HS-27A (cell line): ENCODE measurements around the gene PPP2R3C.
A peak's percentile ranks its signal among the peaks of the same experiment; 100 is the strongest.
"Not testable (repeated sequence)": the region's sequence is repeated elsewhere in the genome, so short reads cannot be mapped to it uniquely, and the experiment has no call there.

Experiments used
- DNase-seq: peaks from one replicate; pipeline ENCODE4 v3.0.0-alpha.2; 2012; ENCODE audit warnings: low read depth, missing footprints

Gene PPP2R3C

GRCh38 chr14:35121887-35122695, at the start of gene PPP2R3C, which contains the start of gene PRORP:
TSS of gene PPP2R3C (minus strand) at chr14:35121990. CDS start at chr14:35121959, 31 bp downstream.
TSS of gene PRORP (plus strand) at chr14:35122552. CDS start at chr14:35123246, 694 bp downstream.
- DNase-seq = peak; percentile 95

DNA sequence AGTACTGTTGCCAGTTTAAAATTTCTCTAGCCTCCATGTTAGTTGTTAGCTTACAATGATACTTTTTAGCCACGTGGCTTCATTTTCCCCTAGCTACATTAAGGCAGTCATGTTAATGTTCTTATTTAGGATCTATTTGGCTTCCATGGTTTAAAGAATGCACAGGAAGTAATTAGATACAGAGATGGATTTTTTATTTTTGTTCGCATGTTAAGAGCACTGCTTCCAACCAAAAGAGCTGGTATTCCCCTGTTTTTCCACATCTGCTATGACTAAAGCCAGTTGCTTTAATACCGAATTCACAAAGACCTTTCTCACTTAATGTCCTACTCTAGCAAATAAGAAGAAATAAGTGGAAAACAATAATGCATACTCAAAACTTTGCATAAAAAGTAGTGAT, 45.7 kb upstream of the PPP2R3C start:
- no peak for DNase-seq

- no peak for DNase-seq
Observed at GRCh38 chr14:35164849-35165248, 43.1 kb upstream of the PPP2R3C start.

DNA sequence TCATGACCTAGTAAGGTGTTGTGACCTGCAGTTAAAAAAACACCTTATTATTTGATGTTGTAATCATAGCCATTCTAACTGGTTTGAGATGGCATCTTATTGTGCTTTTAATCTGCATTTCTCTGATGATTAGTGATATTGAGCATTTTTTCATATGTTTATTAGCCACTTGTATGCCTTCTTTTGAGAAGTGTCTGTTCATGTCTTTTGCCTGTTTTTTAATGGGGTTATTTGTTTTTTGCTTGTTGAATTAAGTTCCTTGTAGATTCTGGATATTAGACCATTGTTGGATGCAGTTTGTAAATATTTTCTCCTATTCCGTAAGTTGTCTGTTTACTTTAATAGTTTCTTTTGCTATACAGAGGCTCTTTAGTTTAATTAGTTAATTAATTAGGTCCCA, 41.6 kb upstream of the PPP2R3C start:
- DNase-seq = no peak

DNA sequence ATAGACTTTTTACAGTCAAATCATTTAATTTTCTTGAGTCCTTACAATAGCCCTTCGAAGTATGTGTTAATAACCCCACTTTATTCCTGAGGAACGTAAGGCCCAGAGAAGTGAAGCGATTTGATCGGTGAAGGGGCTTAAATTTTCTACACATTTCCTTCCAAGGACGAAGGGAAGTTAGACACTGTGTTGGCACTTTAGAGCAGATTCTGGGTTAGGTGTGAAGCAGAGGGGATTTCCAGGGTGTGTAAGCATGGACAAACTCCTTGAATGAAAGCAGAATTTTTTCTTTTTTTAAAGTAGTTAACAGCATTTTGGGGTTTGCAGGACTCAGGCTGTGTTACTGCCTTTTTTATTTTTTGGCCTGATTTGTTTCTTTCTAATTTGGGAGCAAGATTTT, 39.4 kb upstream of the PPP2R3C start:
- DNase-seq = no peak

DNA sequence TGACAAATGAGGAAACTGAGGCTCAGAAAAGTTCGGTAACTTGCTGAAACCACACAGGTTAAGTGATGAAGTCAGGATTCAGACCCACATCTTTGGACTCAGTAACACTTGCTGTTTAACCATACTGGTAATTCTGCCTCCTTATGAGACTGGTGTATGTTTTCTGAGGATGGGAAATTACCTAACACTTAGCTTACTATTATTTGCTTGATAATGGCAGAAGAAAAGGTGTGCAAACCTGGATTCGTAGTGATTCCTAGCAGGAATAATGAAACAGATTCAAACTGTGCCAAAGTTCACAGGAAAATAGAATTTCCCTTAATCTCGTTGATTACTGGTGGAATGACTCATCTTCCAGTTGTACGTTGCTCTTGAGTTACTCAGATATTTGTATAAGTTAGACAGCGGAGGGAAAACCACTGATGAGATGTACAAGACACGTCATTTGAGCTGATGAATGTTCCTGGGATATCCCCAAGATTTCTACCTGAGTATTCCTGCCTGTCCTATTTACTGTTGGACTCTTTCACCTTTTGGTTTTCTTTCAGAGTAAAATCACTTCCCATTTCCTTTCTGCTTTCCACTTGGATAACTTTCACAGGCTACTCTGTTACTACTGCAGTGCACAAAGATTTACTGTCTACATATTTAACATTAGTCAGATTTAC, 38.1 kb upstream of the PPP2R3C start:
- peak; percentile 78 for DNase-seq

DNA sequence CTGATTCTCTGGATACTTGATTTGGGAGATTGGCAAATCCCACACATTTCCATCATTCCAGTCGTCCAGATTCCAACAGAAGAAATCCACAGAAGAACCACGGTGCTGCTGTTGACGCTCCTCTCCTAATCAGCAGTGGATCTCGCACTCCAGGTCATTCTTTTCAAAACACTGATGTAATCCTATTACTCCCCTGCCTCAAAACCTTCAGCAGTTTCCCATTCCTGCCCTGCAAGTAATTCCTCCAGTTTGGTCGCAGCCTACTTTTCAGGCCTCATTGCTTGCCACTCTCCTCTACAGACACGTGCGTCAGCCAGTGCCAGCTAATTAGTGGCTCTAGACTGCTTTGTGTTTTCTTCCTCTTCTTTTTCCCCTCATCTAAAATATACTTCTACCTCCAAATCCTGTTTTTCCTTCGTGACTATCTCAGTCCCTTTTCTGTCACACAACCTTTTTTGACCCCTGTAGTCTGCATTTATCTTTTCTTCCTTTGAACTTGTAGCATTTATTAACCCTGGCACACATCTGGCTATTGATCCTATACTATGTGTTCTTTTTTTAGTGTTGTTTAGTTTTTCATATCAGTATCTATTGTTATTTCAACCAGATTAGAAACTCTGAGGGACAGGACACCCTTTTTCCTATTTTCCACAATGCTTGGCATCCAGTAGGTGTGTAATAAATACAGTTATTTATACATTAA, 37.3 kb upstream of the PPP2R3C start:
- DNase-seq = no peak

DNA sequence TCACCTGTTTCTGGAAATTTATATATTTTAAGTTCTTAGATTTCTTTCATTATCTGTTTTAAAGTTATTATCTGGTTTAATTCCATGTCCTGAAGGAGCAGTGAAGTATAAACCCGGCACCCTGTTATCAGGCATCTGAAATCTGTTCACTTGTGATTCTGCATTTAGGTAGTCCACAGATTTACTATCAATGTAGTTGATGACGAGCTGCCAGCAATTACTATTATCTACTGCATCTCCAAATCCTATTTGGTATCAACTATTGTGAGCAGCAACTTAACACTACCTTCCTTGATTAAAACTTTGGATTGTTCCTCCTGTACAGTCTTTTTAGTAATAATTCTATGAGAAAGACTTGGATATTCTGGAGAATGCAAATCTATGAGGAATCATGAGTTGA, 36.7 kb upstream of the PPP2R3C start:
- no peak for DNase-seq

DNA sequence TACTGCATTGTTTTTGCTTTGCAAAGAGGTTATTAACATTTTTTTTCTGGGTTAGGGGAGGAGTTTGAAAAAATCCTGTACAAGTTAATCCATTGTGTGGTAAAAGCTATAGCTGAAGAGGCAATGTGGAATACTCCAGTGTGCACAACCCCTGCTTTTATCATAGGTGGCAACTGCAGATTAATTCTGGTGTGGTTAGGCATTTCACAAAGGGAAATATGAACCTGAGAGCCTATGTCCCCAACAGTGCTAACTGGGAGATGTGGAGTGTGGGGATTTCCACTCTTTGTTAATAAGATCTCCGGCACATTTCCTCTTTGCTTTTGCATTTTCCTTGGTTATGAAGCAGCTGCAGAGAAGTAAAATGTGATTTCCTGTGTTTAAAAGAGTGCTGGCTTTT, 34.2 kb upstream of the PPP2R3C start:
- DNase-seq = no peak

DNA sequence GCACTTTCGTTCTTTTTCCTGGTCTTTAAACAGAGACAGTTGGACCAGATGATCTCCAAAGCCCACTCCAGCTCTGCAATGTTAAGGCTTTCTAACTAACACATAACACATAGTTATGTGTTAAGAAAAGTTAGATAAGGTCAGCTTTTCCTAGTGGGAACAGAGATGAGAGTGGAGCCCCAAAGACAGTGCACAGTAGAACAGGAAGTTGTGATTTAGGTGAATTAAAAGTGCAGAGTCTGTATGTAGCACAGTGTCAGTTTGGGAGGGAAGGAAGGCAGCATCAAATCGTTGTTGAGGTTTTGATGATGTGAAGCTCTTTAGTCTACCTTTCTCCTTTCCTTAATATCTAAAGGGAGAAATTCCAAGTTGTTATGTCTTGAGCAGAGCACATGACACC, 32.2 kb upstream of the PPP2R3C start:
- DNase-seq = no peak

GRCh38 chr14:35152531-35152930, 30.7 kb upstream of the PPP2R3C start:
- DNase-seq = not testable (repeated sequence)

DNA sequence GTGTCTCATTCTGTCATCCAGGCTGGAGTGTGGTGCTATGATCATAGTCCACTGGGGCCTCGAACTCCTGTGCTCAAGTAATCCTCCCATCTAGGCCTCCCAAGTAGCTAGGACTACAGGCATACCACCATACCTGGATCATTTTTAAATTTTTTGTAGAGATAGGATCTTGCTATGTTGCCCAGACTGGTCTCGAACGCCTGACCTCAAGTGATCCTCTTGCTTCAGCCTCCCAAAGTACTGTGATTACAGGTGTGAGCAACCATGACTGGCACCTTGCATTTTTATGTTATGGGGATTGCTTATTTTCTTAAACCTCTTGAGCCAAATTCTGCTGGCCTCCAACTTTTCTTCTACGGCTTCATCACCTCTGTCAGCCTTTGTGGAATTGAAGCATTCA, 27.4 kb upstream of the PPP2R3C start:
- DNase-seq = no peak

DNA sequence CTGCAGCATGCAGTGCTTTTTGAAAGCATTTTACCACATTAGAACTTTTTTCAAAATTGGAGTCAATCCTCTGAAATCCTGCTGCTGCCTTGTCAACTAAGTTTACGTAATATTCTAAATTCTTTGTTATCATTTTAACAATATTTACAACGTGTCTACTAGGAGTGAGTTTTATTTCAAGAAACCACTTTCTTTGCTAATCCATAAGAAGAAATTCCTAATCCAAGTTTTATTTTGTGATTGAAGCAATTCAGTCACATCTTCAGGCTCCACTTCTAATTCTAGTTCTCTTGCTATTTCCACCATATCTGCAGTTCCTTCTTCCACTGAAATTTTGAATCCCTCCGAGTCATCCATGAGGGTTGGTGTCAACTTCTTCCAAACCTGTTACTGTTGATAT, 25.9 kb upstream of the PPP2R3C start:
- DNase-seq = no peak

DNA sequence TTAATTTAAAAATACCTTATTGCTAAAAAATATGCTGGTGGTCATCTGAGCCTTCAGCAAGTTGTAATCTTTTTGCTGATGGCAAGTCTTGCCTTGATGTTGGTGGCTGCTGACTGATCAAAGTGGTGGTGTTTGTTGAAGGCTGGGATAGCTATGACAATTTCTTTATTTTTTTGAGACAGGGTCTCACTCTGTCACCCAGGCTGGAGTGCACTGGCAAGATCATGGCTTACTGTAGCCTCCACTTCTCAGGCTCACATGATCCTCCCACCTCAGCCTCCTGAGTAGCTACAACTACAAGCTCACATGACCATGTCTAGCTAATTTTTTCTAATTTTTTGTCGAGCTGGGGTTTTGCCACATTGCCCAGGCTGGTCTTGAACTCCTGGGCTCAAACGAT, 25.4 kb upstream of the PPP2R3C start:
- no peak for DNase-seq

- no peak for DNase-seq
Observed at GRCh38 chr14:35146711-35147149, 24.9 kb upstream of the PPP2R3C start.

DNA sequence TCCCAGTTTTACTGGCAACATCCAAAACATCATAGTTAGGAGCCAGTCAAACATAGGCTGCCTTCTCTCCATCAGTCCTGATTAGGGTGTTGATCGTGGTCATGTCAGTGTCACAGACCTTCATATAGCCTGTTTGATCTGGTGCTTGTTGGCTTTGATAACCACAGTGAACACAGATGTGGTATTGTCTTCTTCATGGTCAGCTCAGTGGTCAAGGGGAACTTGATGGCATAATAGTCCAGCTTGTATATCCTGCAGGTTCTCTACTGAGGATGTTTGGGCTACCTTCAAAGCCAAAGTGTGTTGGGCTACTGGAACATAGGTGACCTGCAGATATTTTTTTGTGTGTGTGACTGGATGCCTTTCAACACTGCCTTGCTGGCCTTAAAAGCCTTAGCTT, 22.2 kb upstream of the PPP2R3C start:
- DNase-seq = no peak

- DNase-seq = no peak
Observed at GRCh38 chr14:35140718-35141581, 19.2 kb upstream of the PPP2R3C start.

GRCh38 chr14:35138585-35138984, 16.8 kb upstream of the PPP2R3C start:
- no peak for DNase-seq

DNA sequence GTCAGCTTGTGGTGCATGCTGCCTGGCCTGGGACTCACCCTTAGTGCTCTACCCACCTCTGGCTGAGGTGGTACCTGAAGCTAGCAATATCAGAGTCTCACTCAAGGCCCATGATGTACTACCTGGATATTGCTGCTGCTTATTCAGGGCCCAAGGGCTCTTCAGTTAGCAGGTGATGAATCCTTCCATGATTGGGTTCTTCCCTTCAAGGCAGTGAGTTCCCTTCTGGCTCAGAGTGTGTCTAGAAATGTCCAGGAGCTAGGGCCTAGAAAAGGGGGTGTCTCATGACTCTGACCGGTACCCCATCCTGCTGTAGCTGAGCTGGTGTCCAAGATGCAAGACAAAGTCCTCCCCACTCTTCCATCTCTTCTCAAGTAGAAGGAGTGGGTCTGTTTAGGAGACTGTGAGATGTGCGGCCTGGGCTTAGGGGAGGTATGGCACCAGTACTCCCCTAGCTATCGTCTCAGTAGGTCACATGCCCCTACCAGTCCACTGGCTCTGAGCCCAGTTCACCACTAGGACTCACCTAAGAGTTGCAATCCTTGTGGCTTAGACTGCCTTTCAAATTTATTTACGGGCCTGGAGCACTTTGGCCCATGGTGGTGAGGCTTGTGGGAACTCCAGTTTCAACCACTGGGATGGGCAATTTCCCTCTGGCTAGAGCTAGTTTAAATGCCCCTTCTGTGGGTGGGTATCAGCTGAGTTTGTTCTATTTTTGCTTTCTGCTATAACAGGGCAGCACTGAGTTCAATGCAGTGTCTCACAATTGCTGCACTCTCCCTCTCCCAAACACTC, 12.7 kb upstream of the PPP2R3C start:
- DNase-seq = no peak

DNA sequence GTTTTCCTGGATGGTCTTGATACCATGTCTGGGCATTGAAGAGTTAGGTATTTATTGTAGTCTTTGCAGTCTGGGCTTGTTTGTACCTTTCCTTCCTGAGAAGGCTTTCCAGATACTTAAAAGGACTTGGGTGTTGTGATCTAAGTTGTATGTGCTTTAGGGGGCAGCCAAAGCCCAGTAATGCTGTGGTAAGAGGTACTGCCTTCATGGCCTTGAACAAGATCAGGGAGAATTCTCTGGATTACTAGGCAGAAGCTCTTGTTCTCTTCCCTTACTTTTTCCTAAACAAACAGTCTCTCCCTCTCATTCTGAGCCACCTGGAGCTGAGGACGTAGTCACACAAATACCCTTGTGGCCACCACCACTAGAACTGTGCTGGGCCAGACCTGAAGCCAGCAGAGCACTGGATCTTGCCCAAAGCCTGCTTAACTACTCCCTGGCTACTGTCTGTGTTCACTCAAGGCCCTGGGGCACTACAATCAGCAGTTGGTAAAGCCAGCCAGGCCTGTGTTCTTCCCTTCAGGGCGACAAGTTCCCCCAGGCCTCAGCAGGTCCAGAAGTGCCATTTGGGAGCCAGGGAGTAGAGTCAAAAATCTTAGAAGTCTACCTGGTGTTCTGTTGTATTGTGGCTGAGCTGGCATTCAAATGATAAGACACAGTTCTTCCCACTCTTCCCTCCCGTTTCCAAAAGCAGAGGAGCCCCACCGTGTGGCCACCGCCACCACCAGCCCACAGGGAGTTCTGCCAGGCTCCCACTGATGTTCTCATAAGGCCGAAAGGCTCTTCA, 11.9 kb upstream of the PPP2R3C start:
- no peak for DNase-seq
